ENCODE data around the gene HIC2.
"Not testable (repeated sequence)": the region's sequence is repeated elsewhere in the genome, so short reads cannot be mapped to it uniquely, and the experiment has no call there.

The HIC2 gene

GRCh38 chr22:21490556-21490955 lies 73.4 kb downstream of the HIC2 start:
- in situ Hi-C loops (cut with MboI; ENCODE audit: low sequenced_read_pairs), result not testable (repeated sequence)

GRCh38 chr22:21492271-21492670 lies 75.1 kb downstream of the HIC2 start:
- in situ Hi-C loops (cut with MboI; ENCODE audit: low sequenced_read_pairs), result not testable (repeated sequence)

GRCh38 chr22:21493789-21494782 lies 76.9 kb downstream of the HIC2 start:
- in situ Hi-C loops (cut with MboI; ENCODE audit: low sequenced_read_pairs), result not testable (repeated sequence)

- in situ Hi-C loops (cut with MboI; ENCODE audit: low sequenced_read_pairs), result not testable (repeated sequence)
Observed at GRCh38 chr22:21497984-21498383, 80.8 kb downstream of the HIC2 start.

GRCh38 chr22:21498489-21498888 lies 81.3 kb downstream of the HIC2 start:
- in situ Hi-C loops (cut with MboI; ENCODE audit: low sequenced_read_pairs), result not testable (repeated sequence)

GRCh38 chr22:21499623-21500506 lies 82.7 kb downstream of the HIC2 start:
- in situ Hi-C loops (cut with MboI; ENCODE audit: low sequenced_read_pairs), result not testable (repeated sequence)
